T-helper 2 cell treated with Interferon-gamma antibody and Interleukin-4, amounts not matched to agents 5 μg/mL and 100 μg/mL, for 36 hours (primary cell): ENCODE results near the gene ADAMTS15.

Source experiments
- DNase-seq: peaks from one replicate; pipeline ENCODE4 v3.0.0; 2021; ENCODE audit warnings: low spot score
- H3K27ac Mint-ChIP-seq: one replicate; pipeline ENCODE4 v1.8.0; 2021; ENCODE audit warnings: mild to moderate bottlenecking, mixed read lengths
- H3K27me3 Mint-ChIP-seq: one replicate; pipeline ENCODE4 v1.8.0; 2021; ENCODE audit warnings: low read depth, mixed read lengths
- H3K36me3 Mint-ChIP-seq: one replicate; pipeline ENCODE4 v1.8.0; 2021; ENCODE audit warnings: low read depth, mixed read lengths
- H3K4me1 Mint-ChIP-seq: one replicate; pipeline ENCODE4 v1.8.0; 2021; ENCODE audit warnings: low read depth, mixed read lengths
- H3K4me3 Mint-ChIP-seq: one replicate; pipeline ENCODE4 v1.8.0; 2022; ENCODE audit warnings: mild to moderate bottlenecking, moderate library complexity, mixed read lengths
- H3K9me3 Mint-ChIP-seq: one replicate; pipeline ENCODE4 v1.8.0; 2021; ENCODE audit warnings: mixed read lengths

Gene ADAMTS15

GRCh38 chr11:130480186-130480585 lies 31.7 kb downstream of the ADAMTS15 start:
- no peaks in the 10 kb centered on the region for H3K9me3 Mint-ChIP-seq
- H3K4me3 Mint-ChIP-seq: no peak overlapping the region
- no peaks in the 10 kb centered on the region for H3K4me1 Mint-ChIP-seq
- H3K36me3 Mint-ChIP-seq: no peaks in the 10 kb centered on the region
- H3K27ac Mint-ChIP-seq: no peak overlapping the region
- peaks cover 3% of the 10 kb centered on the region for H3K27me3 Mint-ChIP-seq
- DNase-seq: no peak

- Mint-ChIP-seq H3K9me3 (no peaks in the 10 kb centered on the region), H3K36me3 (no peaks in the 10 kb centered on the region), H3K27me3 (peaks cover 3% of the 10 kb centered on the region), H3K4me3 (no peak overlapping the region), H3K4me1 (no peaks in the 10 kb centered on the region), H3K27ac (no peak overlapping the region)
- no peak for DNase-seq
Measured at GRCh38 chr11:130480711-130481140, 32.3 kb downstream of the ADAMTS15 start.

DNA sequence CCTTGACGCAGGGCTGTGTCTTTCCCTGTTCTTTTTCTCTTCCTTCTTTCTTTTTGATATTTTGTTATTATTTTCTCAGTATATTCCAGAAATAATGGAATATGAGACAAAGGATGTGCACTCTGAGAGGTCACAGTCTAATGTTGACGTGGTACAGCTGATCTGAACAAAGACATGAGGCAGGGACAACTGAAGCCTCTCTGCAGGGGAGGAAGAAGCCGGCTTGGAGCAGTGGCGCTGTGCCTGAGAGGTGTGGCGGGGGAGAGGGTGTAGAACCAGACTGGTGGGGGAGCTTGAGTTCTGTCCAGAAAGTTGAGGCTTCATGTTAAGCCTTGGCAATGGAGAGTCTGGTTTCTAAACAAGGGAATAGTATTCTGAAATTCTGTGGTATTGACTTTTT lies 34.7 kb downstream of the ADAMTS15 start:
- Mint-ChIP-seq H3K36me3 (no peaks in the 10 kb centered on the region), H3K4me3 (no peak overlapping the region), H3K4me1 (peaks cover 3% of the 10 kb centered on the region), H3K27me3 (no peaks in the 10 kb centered on the region), H3K9me3 (no peaks in the 10 kb centered on the region), H3K27ac (no peak overlapping the region)
- DNase-seq: no peak

GRCh38 chr11:130485983-130486382 lies 37.5 kb downstream of the ADAMTS15 start:
- H3K4me3 Mint-ChIP-seq: no peak overlapping the region
- DNase-seq: no peak
- H3K27ac Mint-ChIP-seq: no peak overlapping the region
- no peaks in the 10 kb centered on the region for H3K9me3 Mint-ChIP-seq
- H3K4me1 Mint-ChIP-seq: peaks cover 3% of the 10 kb centered on the region
- peaks cover under 1% of the 10 kb centered on the region for H3K27me3 Mint-ChIP-seq
- H3K36me3 Mint-ChIP-seq: no peaks in the 10 kb centered on the region

DNA sequence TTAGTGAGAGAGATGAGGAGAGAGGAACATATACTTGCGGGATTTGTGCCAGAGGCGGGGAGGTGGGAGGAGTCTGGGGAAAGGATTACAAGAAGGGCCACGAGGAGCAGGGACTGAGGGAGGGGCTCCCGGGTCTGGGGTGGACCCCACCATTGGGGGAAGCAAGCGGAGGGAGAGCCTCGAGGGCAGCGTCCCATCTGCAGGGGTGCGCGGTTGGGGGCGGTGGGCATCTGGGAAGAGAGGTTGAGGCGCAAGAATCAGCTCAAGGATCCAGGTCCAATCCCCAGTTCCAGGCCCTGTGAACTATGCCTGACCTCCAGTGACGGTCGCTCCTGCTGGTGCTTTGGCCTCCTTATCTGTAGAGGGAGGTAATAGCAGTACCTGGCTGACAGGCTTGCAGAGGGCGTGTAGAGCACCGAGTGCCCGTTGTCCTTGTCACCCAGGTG lies 38.0 kb downstream of the ADAMTS15 start:
- Mint-ChIP-seq H3K27me3 (peaks cover 4% of the 10 kb centered on the region), H3K36me3 (no peaks in the 10 kb centered on the region), H3K4me3 (no peak overlapping the region), H3K27ac (no peak overlapping the region), H3K4me1 (peaks cover 3% of the 10 kb centered on the region), H3K9me3 (no peaks in the 10 kb centered on the region)
- no peak for DNase-seq

DNA sequence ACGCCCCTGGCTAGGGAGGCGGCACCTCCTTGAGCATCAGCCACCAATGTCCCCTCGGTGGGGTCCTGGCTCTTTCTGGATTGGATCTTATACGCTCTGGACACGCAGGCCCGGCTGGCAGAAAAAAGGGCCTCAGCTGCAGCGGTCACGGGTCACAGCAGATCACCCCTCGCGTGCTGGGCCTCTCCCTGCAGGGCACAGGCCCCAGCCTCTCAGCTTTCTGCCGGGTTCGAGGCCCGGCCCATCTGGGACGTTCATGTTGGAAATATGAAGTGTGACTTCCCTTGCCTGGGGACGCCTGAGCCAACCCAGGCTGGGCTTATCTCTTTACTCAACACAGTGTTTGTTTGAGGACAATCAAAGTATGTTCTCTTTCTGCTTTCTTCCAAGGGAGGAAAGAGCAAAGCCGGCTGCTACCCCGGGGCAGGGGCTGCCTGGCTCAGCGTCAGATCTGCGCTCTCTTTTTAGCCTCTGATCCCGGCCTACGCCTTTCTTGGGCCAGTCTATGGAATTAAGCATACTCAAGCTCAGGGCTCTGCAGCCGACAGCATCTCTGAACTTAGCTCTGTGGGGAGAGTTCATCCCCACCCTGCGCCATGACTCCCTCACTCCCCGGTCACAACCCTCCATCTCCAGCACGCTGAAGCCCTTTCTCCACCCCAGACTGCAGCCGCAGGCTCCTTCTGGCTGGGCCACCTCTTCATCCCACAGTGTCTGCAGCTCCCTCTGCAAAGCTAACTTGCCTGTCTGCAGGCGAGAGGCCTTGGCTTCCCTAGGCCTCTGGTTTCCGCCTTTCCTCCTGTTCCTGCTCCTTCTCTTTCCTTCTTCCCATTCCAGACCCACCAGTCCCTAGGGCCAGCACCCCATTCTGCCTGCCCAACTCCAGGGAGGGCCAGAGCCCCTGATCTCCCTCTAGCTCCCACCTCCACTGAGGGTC lies 38.8 kb downstream of the ADAMTS15 start:
- Mint-ChIP-seq H3K27me3 (peaks cover 11% of the 10 kb centered on the region), H3K4me3 (no peak overlapping the region), H3K4me1 (peaks cover 3% of the 10 kb centered on the region), H3K9me3 (no peaks in the 10 kb centered on the region), H3K27ac (peak overlapping the region; percentile 15), H3K36me3 (no peaks in the 10 kb centered on the region)
- no peak for DNase-seq

GRCh38 chr11:130487924-130488815 lies 39.7 kb downstream of the ADAMTS15 start:
- no peak overlapping the region for H3K4me3 Mint-ChIP-seq
- H3K36me3 Mint-ChIP-seq: no peaks in the 10 kb centered on the region
- peaks cover 16% of the 10 kb centered on the region for H3K27me3 Mint-ChIP-seq
- DNase-seq: no peak
- peaks cover 3% of the 10 kb centered on the region for H3K4me1 Mint-ChIP-seq
- H3K9me3 Mint-ChIP-seq: no peaks in the 10 kb centered on the region
- H3K27ac Mint-ChIP-seq: peak overlapping the region; percentile 15

DNA sequence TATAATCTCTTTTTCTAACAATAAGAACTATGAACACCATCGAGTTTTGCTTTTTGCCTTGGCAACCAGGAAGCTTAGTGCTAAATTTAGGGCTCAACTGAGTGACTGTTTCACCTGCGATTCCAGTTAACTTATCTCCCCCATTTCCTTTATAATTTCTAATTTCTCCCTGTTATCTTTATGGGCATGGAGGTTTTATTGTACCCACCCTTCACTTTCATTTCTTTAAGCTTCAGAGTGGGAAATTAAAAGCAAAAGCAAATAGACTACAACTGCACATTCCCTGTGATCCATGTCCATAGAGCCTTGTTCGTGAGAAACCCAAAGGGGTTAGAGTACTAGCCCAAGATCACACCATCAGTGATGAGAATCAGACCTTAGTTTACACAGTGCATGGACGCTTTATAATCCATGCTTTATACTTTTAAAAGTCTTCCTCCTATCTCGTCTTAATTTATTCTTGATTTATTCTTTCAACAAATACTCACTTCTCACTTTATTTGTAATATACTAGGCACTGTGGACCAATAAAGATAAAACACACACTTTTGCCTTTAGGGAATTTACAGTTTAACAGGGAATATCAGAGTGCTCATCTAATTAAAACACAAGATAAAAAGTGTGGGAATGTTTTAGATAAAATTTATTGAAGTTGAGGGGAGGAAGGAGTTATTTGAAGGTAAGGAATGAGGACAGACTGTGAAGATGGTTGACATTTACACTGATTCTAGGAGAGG lies 40.6 kb downstream of the ADAMTS15 start:
- H3K4me1 Mint-ChIP-seq: peaks cover 3% of the 10 kb centered on the region
- H3K27me3 Mint-ChIP-seq: peaks cover 18% of the 10 kb centered on the region
- DNase-seq: no peak
- H3K36me3 Mint-ChIP-seq: no peaks in the 10 kb centered on the region
- H3K9me3 Mint-ChIP-seq: no peaks in the 10 kb centered on the region
- no peak overlapping the region for H3K4me3 Mint-ChIP-seq
- H3K27ac Mint-ChIP-seq: no peak overlapping the region

DNA sequence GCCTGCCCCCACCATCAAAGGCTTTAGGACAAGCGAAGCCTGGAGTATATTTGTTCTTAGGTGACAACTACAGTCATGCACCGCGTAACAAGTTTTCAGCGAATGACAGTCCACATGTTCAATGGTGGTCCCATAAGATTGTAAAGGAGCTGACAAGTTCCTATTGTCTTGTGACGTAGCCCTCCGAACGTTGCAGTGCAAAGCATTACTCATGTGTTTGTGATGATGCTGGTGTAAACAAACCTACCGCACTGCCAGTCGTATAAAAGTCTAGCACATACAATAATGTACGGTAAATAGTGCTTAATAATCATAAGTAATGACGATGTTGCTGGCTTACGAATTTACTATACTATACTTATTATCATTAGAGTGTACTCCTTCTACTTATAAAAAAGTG lies 41.3 kb downstream of the ADAMTS15 start:
- H3K36me3 Mint-ChIP-seq: no peaks in the 10 kb centered on the region
- H3K4me3 Mint-ChIP-seq: no peak overlapping the region
- no peak overlapping the region for H3K27ac Mint-ChIP-seq
- no peak for DNase-seq
- peaks cover 3% of the 10 kb centered on the region for H3K4me1 Mint-ChIP-seq
- H3K9me3 Mint-ChIP-seq: no peaks in the 10 kb centered on the region
- peaks cover 21% of the 10 kb centered on the region for H3K27me3 Mint-ChIP-seq

DNA sequence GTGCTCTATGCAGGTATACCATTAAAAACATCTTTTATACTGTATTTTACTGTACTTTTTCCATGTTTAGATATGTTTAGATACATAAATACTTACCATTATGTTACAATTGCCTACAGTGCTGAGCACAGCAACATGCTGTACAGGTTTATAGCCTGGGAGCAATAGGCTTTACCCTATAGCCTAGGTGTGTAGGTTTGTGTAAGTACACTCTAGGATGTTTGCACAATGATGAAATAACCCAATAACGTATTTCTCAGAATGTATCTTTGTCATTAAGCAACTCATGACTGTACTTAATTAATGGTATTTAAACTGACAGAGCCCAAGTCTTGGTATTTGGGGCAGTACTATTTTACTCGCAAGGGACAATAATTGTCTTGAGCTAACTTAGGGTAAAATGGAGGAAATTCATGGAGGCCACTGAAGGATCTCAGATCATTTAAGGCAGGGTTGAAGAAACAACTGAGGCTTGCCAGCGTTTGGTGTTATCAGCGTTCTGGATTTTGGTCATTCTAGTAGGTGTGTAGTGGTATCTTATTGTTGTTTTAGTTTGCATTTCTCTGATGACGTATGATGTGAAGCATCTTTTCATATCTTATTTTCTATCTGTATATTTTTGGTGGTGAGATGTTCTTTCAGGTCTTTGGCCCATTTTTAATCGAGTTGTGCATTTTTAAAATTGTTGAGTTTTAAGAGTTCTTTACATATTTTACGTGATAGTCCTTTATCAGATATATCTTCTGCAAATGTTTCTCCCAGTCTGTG lies 42.4 kb downstream of the ADAMTS15 start:
- Mint-ChIP-seq H3K27me3 (peaks cover 22% of the 10 kb centered on the region), H3K27ac (no peak overlapping the region), H3K9me3 (no peaks in the 10 kb centered on the region), H3K4me3 (no peak overlapping the region), H3K4me1 (peaks cover 3% of the 10 kb centered on the region), H3K36me3 (no peaks in the 10 kb centered on the region)
- no peak for DNase-seq

- no peak for DNase-seq
- Mint-ChIP-seq H3K27ac (no peak overlapping the region), H3K27me3 (peaks cover 21% of the 10 kb centered on the region), H3K36me3 (no peaks in the 10 kb centered on the region), H3K4me1 (no peaks in the 10 kb centered on the region), H3K4me3 (no peak overlapping the region), H3K9me3 (no peaks in the 10 kb centered on the region)
Measured at GRCh38 chr11:130498181-130498580, 49.7 kb downstream of the ADAMTS15 start.

DNA sequence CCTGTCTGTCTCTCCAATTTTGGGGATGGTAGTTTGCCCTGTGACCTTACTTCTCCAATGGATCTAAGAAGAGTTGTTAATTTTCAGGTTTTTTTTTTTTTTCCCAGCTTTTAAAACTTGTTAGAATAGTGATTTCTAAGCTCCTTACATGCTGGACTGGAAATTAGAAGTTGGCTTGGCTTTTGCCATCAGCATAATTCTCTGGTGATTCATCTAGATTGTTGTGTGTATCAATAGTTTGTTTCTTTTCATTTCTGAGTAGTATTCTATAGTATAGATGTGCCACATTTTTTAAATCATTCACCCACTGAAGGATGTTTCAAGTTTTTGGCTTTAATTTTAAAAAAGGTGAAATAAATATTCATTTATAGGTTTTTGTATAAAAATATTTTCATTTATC lies 51.4 kb downstream of the ADAMTS15 start:
- H3K4me1 Mint-ChIP-seq: no peaks in the 10 kb centered on the region
- H3K36me3 Mint-ChIP-seq: no peaks in the 10 kb centered on the region
- peaks cover 16% of the 10 kb centered on the region for H3K27me3 Mint-ChIP-seq
- H3K9me3 Mint-ChIP-seq: peaks cover 3% of the 10 kb centered on the region
- no peak for DNase-seq
- no peak overlapping the region for H3K27ac Mint-ChIP-seq
- no peak overlapping the region for H3K4me3 Mint-ChIP-seq

DNA sequence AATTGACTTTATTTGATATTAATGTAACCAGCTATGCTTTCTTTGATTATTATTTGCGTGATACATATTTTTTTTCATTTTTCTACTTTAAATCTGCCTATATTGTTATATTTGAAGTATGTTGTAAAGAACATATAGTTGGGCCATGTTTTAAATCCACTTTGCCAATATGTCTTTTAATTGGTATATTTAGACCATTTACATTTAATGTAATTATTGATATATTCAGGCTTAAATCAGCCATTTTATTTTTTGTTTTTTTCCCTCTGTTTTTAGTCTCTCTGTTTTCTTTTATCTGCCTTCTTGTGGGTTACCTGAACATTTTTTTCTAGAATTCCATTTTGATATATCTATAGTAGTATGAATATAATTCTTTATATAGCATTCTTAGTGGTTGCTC lies 55.9 kb downstream of the ADAMTS15 start:
- Mint-ChIP-seq H3K27ac (no peak overlapping the region), H3K27me3 (peaks cover 14% of the 10 kb centered on the region), H3K4me1 (no peaks in the 10 kb centered on the region), H3K4me3 (no peak overlapping the region), H3K9me3 (peaks cover 16% of the 10 kb centered on the region), H3K36me3 (no peaks in the 10 kb centered on the region)
- DNase-seq: no peak
